HUES64 (cell line): ENCODE results near the gene RYR1.
"Not testable (repeated sequence)": the region's sequence is repeated elsewhere in the genome, so short reads cannot be mapped to it uniquely, and the experiment has no call there.

Experiments used
- H3K27ac ChIP-seq: 2 replicates; pipeline ENCODE4 v1.7.0; 2013; ENCODE audit warnings: low read depth, low read length, inconsistent platforms
- H3K27me3 ChIP-seq: 2 replicates; pipeline ENCODE4 v1.6.1; 2013; ENCODE audit warnings: mild to moderate bottlenecking, low read length; ENCODE audit not compliant: insufficient read depth
- H3K36me3 ChIP-seq: 2 replicates; pipeline ENCODE4 v1.6.1; 2013; ENCODE audit warnings: mild to moderate bottlenecking, low read length; ENCODE audit not compliant: insufficient read depth
- H3K4me1 ChIP-seq: 2 replicates; pipeline ENCODE4 v1.6.1; 2013; ENCODE audit warnings: mild to moderate bottlenecking, low read length, moderate library complexity; ENCODE audit not compliant: insufficient read depth
- H3K4me3 ChIP-seq: 2 replicates; pipeline ENCODE4 v1.5.1; 2013; ENCODE audit warnings: mild to moderate bottlenecking, low read length, moderate library complexity
- H3K9ac ChIP-seq: 2 replicates; pipeline ENCODE4 v1.6.1; 2013; ENCODE audit warnings: mild to moderate bottlenecking, low read depth, low read length
- H3K9me3 ChIP-seq: 2 replicates; pipeline ENCODE4 v1.6.1; 2013; ENCODE audit warnings: low read depth, low read length; ENCODE audit not compliant: insufficient read depth
- WGBS: fragments of 150-250, 120-280 bp; methylation state at CpG from one replicate; pipeline ENCODE4 v1.1.7; 2013; ENCODE audit warnings: missing lambda C conversion rate; 5-methylcytosine and 5-hydroxymethylcytosine counted together

Gene RYR1

GRCh38 chr19:38402623-38402966, 30.9 kb upstream of the RYR1 start:
- H3K27me3 ChIP-seq, result peaks cover 42% of the 10 kb centered on the region
- H3K9me3 ChIP-seq, result no peaks in the 10 kb centered on the region
- no peaks in the 10 kb centered on the region for H3K4me1 ChIP-seq
- WGBS, result 11% methylated on average over 18 of the region's 18 CpGs
- H3K27ac ChIP-seq, result no peak overlapping the region
- peak overlapping the region; percentile 36 for H3K4me3 ChIP-seq
- 0 out of 2 replicates have a peak, but pooled peaks cover 4% of the 10 kb centered on the region for H3K36me3 ChIP-seq
- H3K9ac ChIP-seq, result no peak overlapping the region

GRCh38 chr19:38402967-38403674, 30.4 kb upstream of the RYR1 start, which contains the start of gene FAM98C:
TSS of gene FAM98C (plus strand) at chr19:38403093. CDS start at chr19:38403154, 61 bp downstream.
- Histone ChIP-seq H3K9ac (peak within 1 kb of the TSS; percentile 53), H3K27ac (no peak within 1 kb of the TSS), H3K9me3 (no peaks in the 10 kb centered on the region), H3K36me3 (0 out of 2 replicates have a peak, but pooled peaks cover 4% of the 10 kb centered on the region), H3K4me1 (no peaks in the 10 kb centered on the region), H3K4me3 (peak within 1 kb of the TSS; percentile 68), H3K27me3 (peaks cover 36% of the 10 kb centered on the region)
- WGBS, result under 1% methylated on average over 82 of the region's 82 CpGs

- H3K36me3 ChIP-seq, result 0 out of 2 replicates have a peak, but pooled peaks cover 4% of the 10 kb centered on the region
- H3K4me1 ChIP-seq, result no peaks in the 10 kb centered on the region
- H3K9ac ChIP-seq, result no peak overlapping the region
- H3K9me3 ChIP-seq, result no peaks in the 10 kb centered on the region
- no peak overlapping the region for H3K4me3 ChIP-seq
- H3K27me3 ChIP-seq, result peaks cover 21% of the 10 kb centered on the region
- 89% methylated on average over 6 of the region's 6 CpGs for WGBS
- no peak overlapping the region for H3K27ac ChIP-seq
Observed at GRCh38 chr19:38404858-38405257, 28.6 kb upstream of the RYR1 start.

GRCh38 chr19:38405276-38405675, 28.2 kb upstream of the RYR1 start:
- Histone ChIP-seq H3K4me3 (no peak overlapping the region), H3K9me3 (no peaks in the 10 kb centered on the region), H3K4me1 (no peaks in the 10 kb centered on the region), H3K27ac (no peak overlapping the region), H3K9ac (no peak overlapping the region), H3K27me3 (peaks cover 16% of the 10 kb centered on the region), H3K36me3 (0 out of 2 replicates have a peak, but pooled peaks cover 4% of the 10 kb centered on the region)
- 90% methylated on average over 8 of the region's 8 CpGs for WGBS

GRCh38 chr19:38409631-38410133, 23.8 kb upstream of the RYR1 start:
- Histone ChIP-seq H3K9me3 (no peaks in the 10 kb centered on the region), H3K27ac (no peak overlapping the region), H3K4me3 (no peak overlapping the region), H3K4me1 (no peaks in the 10 kb centered on the region), H3K27me3 (no peaks in the 10 kb centered on the region), H3K36me3 (0 out of 2 replicates have a peak, but pooled peaks cover 4% of the 10 kb centered on the region), H3K9ac (no peak overlapping the region)
- 94% methylated on average over 7 of the region's 7 CpGs for WGBS

- H3K9ac ChIP-seq, H3K4me1 ChIP-seq, H3K36me3 ChIP-seq, H3K9me3 ChIP-seq, H3K27me3 ChIP-seq, H3K4me3 ChIP-seq, H3K27ac ChIP-seq: not testable (repeated sequence)
- WGBS, result 92% methylated on average over 6 of the region's 6 CpGs
Observed at GRCh38 chr19:38410407-38410806, 23.1 kb upstream of the RYR1 start.

GRCh38 chr19:38411041-38411712, 22.3 kb upstream of the RYR1 start:
- Histone ChIP-seq H3K27me3 (no peaks in the 10 kb centered on the region), H3K9me3 (no peaks in the 10 kb centered on the region), H3K4me1 (no peaks in the 10 kb centered on the region), H3K9ac (no peak overlapping the region), H3K27ac (no peak overlapping the region), H3K36me3 (0 out of 2 replicates have a peak, but pooled peaks cover 4% of the 10 kb centered on the region), H3K4me3 (no peak overlapping the region)
- 89% methylated on average over 12 of the region's 13 CpGs for WGBS

- H3K36me3 ChIP-seq, H3K4me3 ChIP-seq, H3K9me3 ChIP-seq, H3K9ac ChIP-seq, H3K4me1 ChIP-seq, H3K27me3 ChIP-seq, H3K27ac ChIP-seq: not testable (repeated sequence)
- WGBS, result 93% methylated on average over 5 of the region's 5 CpGs
Observed at GRCh38 chr19:38411898-38412297, 21.6 kb upstream of the RYR1 start.

- no peak overlapping the region for H3K27ac ChIP-seq
- 92% methylated on average over 8 of the region's 8 CpGs for WGBS
- no peaks in the 10 kb centered on the region for H3K9me3 ChIP-seq
- no peak overlapping the region for H3K9ac ChIP-seq
- H3K4me3 ChIP-seq, result no peak overlapping the region
- H3K36me3 ChIP-seq, result no peaks in the 10 kb centered on the region
- no peaks in the 10 kb centered on the region for H3K27me3 ChIP-seq
- no peaks in the 10 kb centered on the region for H3K4me1 ChIP-seq
Observed at GRCh38 chr19:38412491-38412890, 21.0 kb upstream of the RYR1 start.

GRCh38 chr19:38412961-38413360, 20.5 kb upstream of the RYR1 start:
- H3K36me3 ChIP-seq, result no peaks in the 10 kb centered on the region
- H3K27me3 ChIP-seq, result no peaks in the 10 kb centered on the region
- no peak overlapping the region for H3K4me3 ChIP-seq
- H3K4me1 ChIP-seq, result no peaks in the 10 kb centered on the region
- H3K9ac ChIP-seq, result no peak overlapping the region
- H3K9me3 ChIP-seq, result no peaks in the 10 kb centered on the region
- no peak overlapping the region for H3K27ac ChIP-seq
- WGBS, result 89% methylated on average over 11 of the region's 11 CpGs

GRCh38 chr19:38413416-38413815, 20.1 kb upstream of the RYR1 start:
- H3K9ac ChIP-seq, result no peak overlapping the region
- H3K36me3 ChIP-seq, result no peaks in the 10 kb centered on the region
- WGBS, result 99% methylated on average over 6 of the region's 6 CpGs
- peaks cover 3% of the 10 kb centered on the region; the same call in 1 of the 2 replicates for H3K27me3 ChIP-seq
- no peaks in the 10 kb centered on the region for H3K4me1 ChIP-seq
- no peaks in the 10 kb centered on the region for H3K9me3 ChIP-seq
- H3K4me3 ChIP-seq, result no peak overlapping the region
- no peak overlapping the region for H3K27ac ChIP-seq
